ENCODE data around the gene CCDC187.
A peak's percentile ranks its signal among the peaks of the same experiment; 100 is the strongest.

The CCDC187 gene

DNA sequence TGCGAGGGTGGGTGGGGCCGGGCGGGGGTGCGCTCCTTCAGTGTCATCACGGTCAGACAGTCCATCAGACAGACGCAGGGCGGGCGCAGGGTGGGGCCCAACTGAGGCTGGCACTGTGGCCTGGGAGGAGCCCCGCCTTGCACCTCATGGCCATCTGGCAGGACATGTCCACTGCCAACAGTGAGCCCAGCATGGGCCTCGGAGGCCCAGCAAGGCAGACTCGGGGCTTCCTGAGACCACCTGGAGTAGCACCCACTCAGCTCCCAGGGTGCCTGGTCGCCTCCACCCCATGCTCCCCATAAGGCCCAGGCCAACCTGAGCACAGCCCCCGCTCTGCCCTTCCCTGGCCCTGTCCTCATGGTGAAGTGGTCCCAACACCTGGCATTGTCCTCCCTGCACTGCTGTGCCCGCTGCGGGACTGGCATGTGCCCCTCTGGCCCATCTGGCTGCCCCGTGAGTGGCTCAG lies 14.9 kb upstream of the CCDC187 start:
- in situ Hi-C loops (cut with HindIII; ENCODE audit: low pct_unique_long_range_greater_than_20kb, low sequenced_read_pairs), result no loop called here
- no peak for TF ChIP-seq JUND (IDR thresholded peaks at IDR 0.05; ENCODE audit: low read depth)
- no peak for DNase-seq (ENCODE audit: low read depth in 1 of 2, low spot score in 1 of 2)

DNA sequence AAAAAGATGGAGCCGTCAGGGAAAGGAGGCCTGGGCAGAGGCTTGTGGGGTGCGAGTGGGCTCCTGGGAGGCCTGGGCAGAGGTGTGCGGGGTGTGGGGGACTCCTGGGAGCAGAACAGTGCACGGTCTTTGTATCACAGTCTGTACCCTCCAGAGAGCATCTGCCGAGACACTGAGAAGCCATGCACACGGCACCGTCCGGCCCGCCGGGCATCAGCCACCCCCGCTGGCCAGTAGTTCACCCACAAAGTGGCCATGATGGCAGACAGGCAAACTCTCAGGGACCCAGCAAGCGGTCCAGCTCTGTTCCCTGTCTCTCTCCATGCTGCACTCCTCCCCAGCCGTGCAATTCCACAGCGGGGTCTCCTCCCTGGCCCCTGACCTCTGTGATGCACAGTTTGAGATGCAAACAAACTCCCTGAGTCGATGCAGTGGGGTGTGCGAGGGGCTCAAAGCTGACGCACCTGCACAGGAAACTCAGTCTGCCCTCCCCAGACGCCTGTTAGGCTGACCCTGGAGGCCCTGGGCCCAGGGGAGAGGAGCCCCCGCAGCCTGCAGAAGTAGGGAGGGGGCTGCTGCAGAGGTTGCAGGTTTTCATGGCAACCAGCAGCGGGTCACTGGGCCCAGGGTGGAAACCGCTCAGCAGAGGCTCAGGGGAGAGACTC lies 14.3 kb upstream of the CCDC187 start:
- DNase-seq (ENCODE audit: low read depth in 1 of 2, low spot score in 1 of 2), result no peak
- in situ Hi-C loops (cut with HindIII; ENCODE audit: low pct_unique_long_range_greater_than_20kb, low sequenced_read_pairs), result no loop called here
- no peak for TF ChIP-seq JUND (IDR thresholded peaks at IDR 0.05; ENCODE audit: low read depth)

DNA sequence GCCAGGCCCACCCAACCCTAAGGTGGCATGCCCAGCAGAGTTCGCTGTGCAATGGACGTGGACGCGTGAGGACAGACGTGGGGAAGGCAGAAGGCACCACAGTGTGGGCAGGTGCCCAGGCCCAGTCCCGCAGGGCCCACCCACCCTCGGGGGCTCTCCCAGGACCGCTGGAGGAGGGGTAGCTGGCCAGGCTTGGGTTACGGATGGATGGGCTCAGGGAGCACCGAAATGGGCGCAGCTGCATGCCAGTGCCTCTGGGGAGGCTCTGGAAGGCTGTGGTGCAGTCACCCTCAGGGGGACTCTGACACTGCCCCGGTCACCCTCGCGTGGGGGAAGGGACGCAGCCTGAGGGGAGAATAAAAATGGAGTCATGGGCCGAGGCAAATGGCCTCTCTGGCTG lies 13.8 kb upstream of the CCDC187 start:
- in situ Hi-C loops (cut with HindIII; ENCODE audit: low pct_unique_long_range_greater_than_20kb, low sequenced_read_pairs), result no loop called here
- no peak for TF ChIP-seq JUND (IDR thresholded peaks at IDR 0.05; ENCODE audit: low read depth)
- no peak for DNase-seq (ENCODE audit: low read depth in 1 of 2, low spot score in 1 of 2)

- in situ Hi-C loops (cut with HindIII; ENCODE audit: low pct_unique_long_range_greater_than_20kb, low sequenced_read_pairs), result no loop called here
- no peak for TF ChIP-seq JUND (IDR thresholded peaks at IDR 0.05; ENCODE audit: low read depth)
- DNase-seq (ENCODE audit: low read depth in 1 of 2, low spot score in 1 of 2), result no peak
Observed at GRCh38 chr9:136316896-136317676, 13.2 kb upstream of the CCDC187 start.

GRCh38 chr9:136316271-136316751 lies 12.4 kb upstream of the CCDC187 start:
- in situ Hi-C loops (cut with HindIII; ENCODE audit: low pct_unique_long_range_greater_than_20kb, low sequenced_read_pairs), result no loop called here
- no peak for DNase-seq (ENCODE audit: low read depth in 1 of 2, low spot score in 1 of 2)
- no peak for TF ChIP-seq JUND (IDR thresholded peaks at IDR 0.05; ENCODE audit: low read depth)

GRCh38 chr9:136314944-136315343 lies 11.1 kb upstream of the CCDC187 start:
- in situ Hi-C loops (cut with HindIII; ENCODE audit: low pct_unique_long_range_greater_than_20kb, low sequenced_read_pairs), result no loop called here
- DNase-seq (ENCODE audit: low read depth in 1 of 2, low spot score in 1 of 2), result no peak
- TF ChIP-seq JUND (IDR thresholded peaks at IDR 0.05; ENCODE audit: low read depth), result no peak

GRCh38 chr9:136314056-136314416 lies 10.1 kb upstream of the CCDC187 start:
- in situ Hi-C loops (cut with HindIII; ENCODE audit: low pct_unique_long_range_greater_than_20kb, low sequenced_read_pairs), result no loop called here
- no peak for TF ChIP-seq JUND (IDR thresholded peaks at IDR 0.05; ENCODE audit: low read depth)
- DNase-seq (ENCODE audit: low read depth in 1 of 2, low spot score in 1 of 2), result no peak

GRCh38 chr9:136313111-136314055 lies 9.5 kb upstream of the CCDC187 start:
- in situ Hi-C loops (cut with HindIII; ENCODE audit: low pct_unique_long_range_greater_than_20kb, low sequenced_read_pairs), result no loop called here
- no peak for TF ChIP-seq JUND (IDR thresholded peaks at IDR 0.05; ENCODE audit: low read depth)
- no peak for DNase-seq (ENCODE audit: low read depth in 1 of 2, low spot score in 1 of 2)

- DNase-seq (ENCODE audit: low read depth in 1 of 2, low spot score in 1 of 2), result peak; percentile 67 to 85
- TF ChIP-seq JUND (IDR thresholded peaks at IDR 0.05; ENCODE audit: low read depth), result no peak
- in situ Hi-C loops (cut with HindIII; ENCODE audit: low pct_unique_long_range_greater_than_20kb, low sequenced_read_pairs), result no loop called here
Observed at GRCh38 chr9:136312436-136312835, 8.5 kb upstream of the CCDC187 start.

DNA sequence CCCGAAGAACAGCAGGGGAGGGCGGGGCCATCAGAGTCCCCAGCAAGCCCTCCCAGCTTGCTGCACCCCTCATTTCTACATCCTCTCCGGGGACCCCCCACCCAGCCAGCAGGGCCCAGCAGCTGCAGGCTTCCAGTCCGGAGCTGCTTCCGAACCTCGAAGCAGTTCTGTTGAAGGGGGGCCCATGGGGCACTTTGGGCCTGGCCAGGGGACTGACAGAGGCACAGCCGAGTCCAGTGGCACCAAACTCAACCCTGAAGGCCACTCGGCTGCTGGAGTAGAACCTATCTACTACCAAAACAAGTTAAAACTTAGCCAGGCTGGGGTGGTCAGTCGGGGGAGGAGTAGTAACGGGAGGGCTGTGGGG lies 8.1 kb upstream of the CCDC187 start:
- in situ Hi-C loops (cut with HindIII; ENCODE audit: low pct_unique_long_range_greater_than_20kb, low sequenced_read_pairs), result no loop called here
- TF ChIP-seq JUND (IDR thresholded peaks at IDR 0.05; ENCODE audit: low read depth), result no peak
- DNase-seq (ENCODE audit: low read depth in 1 of 2, low spot score in 1 of 2), result no peak

DNA sequence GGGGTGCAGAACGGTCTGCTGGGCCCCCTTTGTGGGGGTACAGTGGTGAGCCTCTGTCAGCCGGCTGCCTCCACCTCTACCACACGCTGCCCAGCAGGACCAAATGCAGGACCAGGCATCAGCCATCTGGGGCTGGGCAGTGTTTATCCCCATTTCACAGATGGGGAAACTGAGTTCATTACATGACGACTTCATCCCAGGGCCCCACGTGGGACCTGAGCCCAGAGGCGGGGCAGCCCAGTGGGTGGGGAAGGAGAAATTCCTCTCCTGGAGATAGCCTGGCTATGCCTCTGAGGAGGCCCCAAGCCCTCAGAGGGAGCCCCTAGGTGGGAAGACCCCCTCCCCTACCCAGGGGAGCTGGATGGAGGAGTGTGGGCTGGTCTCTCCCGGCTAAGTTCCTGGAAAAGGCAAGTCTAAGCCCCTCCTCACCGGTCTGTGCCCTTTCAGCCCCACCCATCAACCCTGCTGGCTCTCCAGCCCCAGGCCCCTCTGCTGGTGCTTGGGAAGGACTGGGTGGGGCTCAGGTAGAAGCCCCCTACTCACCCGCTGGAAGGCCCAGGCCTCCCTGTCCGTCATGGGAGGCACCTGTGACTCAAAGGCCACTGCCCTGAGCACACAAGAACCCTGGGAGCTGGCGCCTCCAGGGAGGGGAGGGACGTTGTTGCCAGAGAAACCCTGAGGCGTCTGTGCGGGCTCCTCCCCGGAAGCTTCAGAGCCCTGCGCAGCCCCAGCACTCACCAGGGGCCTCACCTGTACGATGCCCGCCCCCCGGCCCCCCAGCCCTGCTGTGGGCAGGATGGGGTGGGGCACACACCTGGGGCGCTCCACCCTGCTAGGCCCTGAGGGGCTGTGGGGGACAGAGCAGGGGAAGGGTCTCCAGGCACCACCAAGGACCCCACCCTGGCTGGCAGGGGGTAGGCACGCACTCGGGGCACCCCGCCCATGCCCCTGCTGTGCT lies 7.4 kb upstream of the CCDC187 start:
- no peak for TF ChIP-seq JUND (IDR thresholded peaks at IDR 0.05; ENCODE audit: low read depth)
- peak in 1 of 2 experiments; percentile 39 for DNase-seq (ENCODE audit: low read depth in 1 of 2, low spot score in 1 of 2)
- in situ Hi-C loops (cut with HindIII; ENCODE audit: low pct_unique_long_range_greater_than_20kb, low sequenced_read_pairs), result no loop called here

All from T47D (cell line).